ENCODE measurements around the gene PRR12. TPM values are rescaled to one million over a fixed set of nuclear protein-coding genes. Genes with fewer than 3 reads are reported as not detected.
A peak's percentile ranks its signal among the peaks of the same experiment; 100 is the strongest.

PRR12 gene
- total and polyA plus RNA-seq, 9 of the 15 experiments (the other 6 are each of a cell fraction or from before 2014, with no cell fraction given) = 0.01 to 21.1 (median 0.98) TPM

DNA sequence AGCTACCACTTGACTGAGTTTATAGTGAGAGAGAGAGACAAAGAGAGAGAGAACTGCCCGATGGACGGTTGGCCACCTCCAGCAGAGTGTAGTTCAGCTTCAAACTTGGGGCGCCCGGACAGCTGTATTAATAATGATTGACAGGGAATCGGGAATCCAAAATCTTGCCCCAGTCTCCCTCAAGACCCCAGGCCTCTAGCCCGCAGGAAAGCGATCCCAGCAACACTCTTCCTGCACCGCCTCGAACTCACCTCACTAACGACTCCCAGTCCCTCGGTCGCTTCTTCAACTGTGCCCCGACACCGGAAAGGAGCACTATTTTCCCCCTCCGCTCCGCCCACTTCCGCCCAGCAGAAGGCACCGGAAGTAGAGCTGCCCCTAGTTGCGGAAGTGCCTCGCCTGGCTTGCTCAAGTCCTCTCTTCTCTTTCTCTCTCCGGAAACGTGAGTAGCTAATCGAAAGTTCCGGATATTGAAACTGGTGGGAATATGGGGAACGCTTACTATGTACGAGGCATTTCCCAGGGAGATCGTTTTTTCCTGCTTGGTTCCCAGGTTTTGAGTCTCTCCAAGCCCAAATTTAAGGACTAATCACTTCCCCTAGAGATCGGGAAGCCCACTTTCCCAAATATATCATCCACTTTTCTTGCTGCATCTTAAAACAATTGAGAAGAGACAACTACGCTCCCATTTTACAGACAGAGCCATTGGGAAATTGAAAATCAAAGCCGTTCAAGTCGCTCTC, 10.5 kb upstream of the PRR12 start, which contains the start of gene NOSIP (continued):
- TF ChIP-seq ATF6 (CRISPR knock-in tag; IDR thresholded peaks at IDR 0.05) = no peak
- TF ChIP-seq ZBTB26 (CRISPR knock-in tag; IDR thresholded peaks at IDR 0.05) = no peak
- peak; percentile 81 for TF ChIP-seq C11orf30 (IDR thresholded peaks at IDR 0.05; ENCODE audit: low read depth)
- TF ChIP-seq, protein P1, sequence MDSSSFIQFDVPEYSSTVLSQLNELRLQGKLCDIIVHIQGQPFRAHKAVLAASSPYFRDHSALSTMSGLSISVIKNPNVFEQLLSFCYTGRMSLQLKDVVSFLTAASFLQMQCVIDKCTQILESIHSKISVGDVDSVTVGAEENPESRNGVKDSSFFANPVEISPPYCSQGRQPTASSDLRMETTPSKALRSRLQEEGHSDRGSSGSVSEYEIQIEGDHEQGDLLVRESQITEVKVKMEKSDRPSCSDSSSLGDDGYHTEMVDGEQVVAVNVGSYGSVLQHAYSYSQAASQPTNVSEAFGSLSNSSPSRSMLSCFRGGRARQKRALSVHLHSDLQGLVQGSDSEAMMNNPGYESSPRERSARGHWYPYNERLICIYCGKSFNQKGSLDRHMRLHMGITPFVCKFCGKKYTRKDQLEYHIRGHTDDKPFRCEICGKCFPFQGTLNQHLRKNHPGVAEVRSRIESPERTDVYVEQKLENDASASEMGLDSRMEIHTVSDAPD (CRISPR knock-in tag; IDR thresholded peaks at IDR 0.05) = no peak
- TF ChIP-seq SMAD2 (IDR thresholded peaks at IDR 0.05; ENCODE audit: low read depth, low read length) = no peak
- TF ChIP-seq CEBPB (tag; IDR thresholded peaks at IDR 0.05) = no peak
- no peak for TF ChIP-seq ZNF778 (CRISPR knock-in tag; IDR thresholded peaks at IDR 0.05)
- TF ChIP-seq CBFA2T2 (conservative IDR thresholded peaks at IDR 0.05) = no peak
- peak; percentile 40; the same call in 1 of the 2 replicates for TF ChIP-seq TCF7L2 (IDR thresholded peaks at IDR 0.05; ENCODE audit: low read depth, low read length)
- no peak for TF ChIP-seq ZFP30 (CRISPR knock-in tag; IDR thresholded peaks at IDR 0.05; ENCODE audit: borderline replicate concordance)
- TF ChIP-seq SAFB2 (IDR thresholded peaks at IDR 0.05; ENCODE audit: borderline replicate concordance, low read depth, low read length, severe bottlenecking) = no peak
- TF ChIP-seq ZNF77 (CRISPR knock-in tag; IDR thresholded peaks at IDR 0.05) = no peak
- no peak for TF ChIP-seq CBFB (CRISPR knock-in tag; IDR thresholded peaks at IDR 0.05)
- TF ChIP-seq, protein P2, sequence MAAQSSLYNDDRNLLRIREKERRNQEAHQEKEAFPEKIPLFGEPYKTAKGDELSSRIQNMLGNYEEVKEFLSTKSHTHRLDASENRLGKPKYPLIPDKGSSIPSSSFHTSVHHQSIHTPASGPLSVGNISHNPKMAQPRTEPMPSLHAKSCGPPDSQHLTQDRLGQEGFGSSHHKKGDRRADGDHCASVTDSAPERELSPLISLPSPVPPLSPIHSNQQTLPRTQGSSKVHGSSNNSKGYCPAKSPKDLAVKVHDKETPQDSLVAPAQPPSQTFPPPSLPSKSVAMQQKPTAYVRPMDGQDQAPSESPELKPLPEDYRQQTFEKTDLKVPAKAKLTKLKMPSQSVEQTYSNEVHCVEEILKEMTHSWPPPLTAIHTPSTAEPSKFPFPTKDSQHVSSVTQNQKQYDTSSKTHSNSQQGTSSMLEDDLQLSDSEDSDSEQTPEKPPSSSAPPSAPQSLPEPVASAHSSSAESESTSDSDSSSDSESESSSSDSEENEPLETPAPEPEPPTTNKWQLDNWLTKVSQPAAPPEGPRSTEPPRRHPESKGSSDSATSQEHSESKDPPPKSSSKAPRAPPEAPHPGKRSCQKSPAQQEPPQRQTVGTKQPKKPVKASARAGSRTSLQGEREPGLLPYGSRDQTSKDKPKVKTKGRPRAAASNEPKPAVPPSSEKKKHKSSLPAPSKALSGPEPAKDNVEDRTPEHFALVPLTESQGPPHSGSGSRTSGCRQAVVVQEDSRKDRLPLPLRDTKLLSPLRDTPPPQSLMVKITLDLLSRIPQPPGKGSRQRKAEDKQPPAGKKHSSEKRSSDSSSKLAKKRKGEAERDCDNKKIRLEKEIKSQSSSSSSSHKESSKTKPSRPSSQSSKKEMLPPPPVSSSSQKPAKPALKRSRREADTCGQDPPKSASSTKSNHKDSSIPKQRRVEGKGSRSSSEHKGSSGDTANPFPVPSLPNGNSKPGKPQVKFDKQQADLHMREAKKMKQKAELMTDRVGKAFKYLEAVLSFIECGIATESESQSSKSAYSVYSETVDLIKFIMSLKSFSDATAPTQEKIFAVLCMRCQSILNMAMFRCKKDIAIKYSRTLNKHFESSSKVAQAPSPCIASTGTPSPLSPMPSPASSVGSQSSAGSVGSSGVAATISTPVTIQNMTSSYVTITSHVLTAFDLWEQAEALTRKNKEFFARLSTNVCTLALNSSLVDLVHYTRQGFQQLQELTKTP (IDR thresholded peaks at IDR 0.05; ENCODE audit: low read depth in 1 of 2, partially characterized antibody in 2 of 2) = no peak
- TF ChIP-seq, protein P3, sequence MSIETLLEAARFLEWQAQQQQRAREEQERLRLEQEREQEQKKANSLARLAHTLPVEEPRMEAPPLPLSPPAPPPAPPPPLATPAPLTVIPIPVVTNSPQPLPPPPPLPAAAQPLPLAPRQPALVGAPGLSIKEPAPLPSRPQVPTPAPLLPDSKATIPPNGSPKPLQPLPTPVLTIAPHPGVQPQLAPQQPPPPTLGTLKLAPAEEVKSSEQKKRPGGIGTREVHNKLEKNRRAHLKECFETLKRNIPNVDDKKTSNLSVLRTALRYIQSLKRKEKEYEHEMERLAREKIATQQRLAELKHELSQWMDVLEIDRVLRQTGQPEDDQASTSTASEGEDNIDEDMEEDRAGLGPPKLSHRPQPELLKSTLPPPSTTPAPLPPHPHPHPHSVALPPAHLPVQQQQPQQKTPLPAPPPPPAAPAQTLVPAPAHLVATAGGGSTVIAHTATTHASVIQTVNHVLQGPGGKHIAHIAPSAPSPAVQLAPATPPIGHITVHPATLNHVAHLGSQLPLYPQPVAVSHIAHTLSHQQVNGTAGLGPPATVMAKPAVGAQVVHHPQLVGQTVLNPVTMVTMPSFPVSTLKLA (conservative IDR thresholded peaks at IDR 0.05) = peak; percentile 60 to 78; a peak in 3 of 4 replicates
- peak; percentile 4; the same call in 1 of the 2 replicates for TF ChIP-seq MEF2A (IDR thresholded peaks at IDR 0.05; ENCODE audit: control insufficient read depth, low read depth, low read length)
- TF ChIP-seq PTTG1 (tag; IDR thresholded peaks at IDR 0.05; ENCODE audit: low read depth) = no peak

Measured in K562 (cell line).